Activated T-helper 1 cell treated with Interleukin-2 at 50 U/mL for 16 hours (primary cell): Measurements from ENCODE around the gene DHDH.

Experiments
- DNase-seq: peaks from one replicate; pipeline ENCODE4 v3.0.0-alpha.2; 2020; ENCODE audit warnings: low read depth

DHDH gene

GRCh38 chr19:48967346-48968178 is 34.1 kb downstream of the DHDH start:
- no peak for DNase-seq

- DNase-seq = no peak
Observed at GRCh38 chr19:48968179-48968661, 34.7 kb downstream of the DHDH start.

- no peak for DNase-seq
Observed at GRCh38 chr19:48968813-48969218, 35.3 kb downstream of the DHDH start.

DNA sequence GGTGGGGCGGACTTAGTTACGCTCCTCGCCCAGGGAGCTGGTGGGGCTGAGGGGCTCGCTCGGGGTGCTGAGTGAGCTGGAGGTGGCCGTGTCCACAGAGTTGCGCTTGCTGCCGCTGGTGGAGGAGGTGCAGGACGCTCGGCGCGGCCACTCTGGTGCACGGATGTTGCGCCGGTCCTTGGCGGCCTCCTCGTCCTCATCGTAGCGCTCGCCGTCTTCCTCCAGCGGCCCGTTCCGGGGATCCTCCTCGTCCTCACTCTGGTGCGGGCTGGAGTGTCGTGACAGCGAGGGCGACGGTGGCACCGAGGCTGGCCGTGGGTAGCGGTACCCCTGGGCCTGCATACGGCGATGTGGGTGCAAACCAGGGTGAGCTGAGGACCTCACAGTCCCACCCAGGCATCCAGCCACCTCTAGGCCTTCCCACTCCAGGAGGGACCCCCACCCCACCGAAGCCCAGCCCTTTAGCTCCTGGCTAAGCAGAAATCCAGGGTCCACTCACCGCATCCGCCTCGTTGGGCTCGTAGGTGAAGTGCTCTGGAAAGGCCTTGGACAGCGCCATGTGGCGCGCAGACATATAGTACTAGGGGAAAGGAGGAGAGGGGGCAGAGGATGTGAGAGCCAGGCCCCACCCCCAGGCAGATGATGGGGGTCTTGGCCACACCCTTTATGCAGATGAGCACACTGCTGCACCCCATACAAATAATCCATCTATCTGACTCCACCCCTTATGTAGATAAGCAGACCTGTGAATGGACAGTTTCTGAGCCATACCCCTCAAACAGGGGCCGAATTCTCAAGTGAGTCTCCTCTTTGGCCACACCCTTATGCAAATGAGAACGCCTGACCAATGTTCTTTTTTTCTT is 36.0 kb downstream of the DHDH start:
- DNase-seq = no peak

- no peak for DNase-seq
Observed at GRCh38 chr19:48970139-48970766, 36.8 kb downstream of the DHDH start.

DNA sequence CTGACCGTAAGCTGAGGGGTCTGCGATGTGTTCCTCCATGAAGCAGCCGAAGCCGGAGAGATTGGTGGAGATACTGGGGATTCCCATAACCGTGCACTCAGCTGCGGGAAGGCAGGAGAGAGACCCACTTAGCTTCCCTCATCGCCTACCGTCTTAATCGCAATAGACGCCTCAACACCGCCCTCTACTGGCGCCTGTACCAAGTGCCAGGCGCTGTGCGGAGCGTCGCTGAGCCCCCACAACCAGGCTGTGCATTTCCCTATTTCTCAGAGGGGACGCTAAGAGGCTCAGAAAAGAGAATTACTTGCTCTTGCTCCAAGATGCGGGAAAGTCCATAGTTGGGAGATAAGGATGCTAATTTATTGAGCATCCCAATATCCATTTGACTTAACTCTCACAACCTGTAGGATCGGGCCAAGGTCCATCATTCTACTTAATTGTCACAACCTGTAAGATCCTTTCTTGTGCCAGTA is 37.5 kb downstream of the DHDH start:
- peak; percentile 66 for DNase-seq

- no peak for DNase-seq
Observed at GRCh38 chr19:48975947-48976847, 42.7 kb downstream of the DHDH start.

DNA sequence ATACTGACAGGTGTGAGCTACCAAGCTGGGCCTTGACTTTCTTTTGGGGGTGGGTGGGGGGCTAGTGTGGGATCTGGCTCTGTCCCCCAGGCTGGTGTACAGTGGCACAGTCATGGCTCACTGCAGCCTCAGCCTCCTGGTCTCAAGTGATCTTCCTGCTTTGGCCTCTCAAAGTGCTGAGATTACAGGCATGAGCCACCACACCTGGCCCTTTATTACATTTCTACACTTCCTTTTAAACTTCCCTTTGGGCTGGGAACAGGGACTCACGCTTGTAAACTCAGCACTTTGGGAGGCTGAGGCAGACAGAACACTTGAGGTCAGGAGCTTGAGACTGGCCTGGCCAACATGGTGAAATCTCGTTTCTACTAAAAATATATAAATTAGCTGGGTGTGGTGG is 43.6 kb downstream of the DHDH start:
- DNase-seq = no peak

DNA sequence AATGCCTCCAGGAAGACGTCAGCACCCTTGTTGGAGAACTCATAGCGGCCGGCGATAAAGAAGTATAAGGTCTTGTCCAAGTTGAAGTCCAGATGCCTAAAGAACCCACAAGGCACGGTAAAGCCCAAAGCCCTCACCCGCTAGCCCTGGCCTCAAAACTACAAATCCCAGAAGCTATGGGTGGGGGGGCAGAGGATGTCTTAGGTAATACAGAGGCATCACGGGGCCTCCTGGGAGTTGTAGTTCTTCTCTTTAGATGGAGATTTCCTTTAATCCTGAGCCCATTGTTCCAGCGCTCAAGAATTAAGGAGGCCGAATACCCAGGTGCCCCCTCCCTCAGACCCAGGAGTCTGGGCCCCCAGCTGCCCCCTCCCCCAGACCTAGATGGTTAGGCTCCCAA is 48.8 kb downstream of the DHDH start:
- DNase-seq = no peak

DNA sequence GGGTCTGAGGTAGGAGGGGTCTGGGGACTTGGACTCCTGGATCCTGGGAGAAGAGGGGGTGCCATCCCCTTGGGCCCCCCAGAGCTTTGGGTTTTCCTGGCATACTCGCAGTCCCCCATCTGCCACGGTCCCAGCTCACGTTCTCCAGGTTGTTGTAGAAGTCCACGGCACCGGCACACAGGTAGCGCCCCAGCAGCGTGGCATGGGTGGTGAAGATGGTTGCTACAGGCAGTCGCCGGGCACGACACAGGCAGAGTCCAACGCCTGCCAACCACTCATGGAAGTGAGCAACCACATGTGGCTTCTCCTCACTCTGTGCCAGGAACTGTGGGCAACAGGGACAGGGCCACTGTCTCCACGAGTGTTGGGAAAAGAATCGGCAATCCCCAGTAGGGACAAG is 52.2 kb downstream of the DHDH start:
- no peak for DNase-seq

GRCh38 chr19:48986211-48986610 is 52.7 kb downstream of the DHDH start:
- DNase-seq = no peak

DNA sequence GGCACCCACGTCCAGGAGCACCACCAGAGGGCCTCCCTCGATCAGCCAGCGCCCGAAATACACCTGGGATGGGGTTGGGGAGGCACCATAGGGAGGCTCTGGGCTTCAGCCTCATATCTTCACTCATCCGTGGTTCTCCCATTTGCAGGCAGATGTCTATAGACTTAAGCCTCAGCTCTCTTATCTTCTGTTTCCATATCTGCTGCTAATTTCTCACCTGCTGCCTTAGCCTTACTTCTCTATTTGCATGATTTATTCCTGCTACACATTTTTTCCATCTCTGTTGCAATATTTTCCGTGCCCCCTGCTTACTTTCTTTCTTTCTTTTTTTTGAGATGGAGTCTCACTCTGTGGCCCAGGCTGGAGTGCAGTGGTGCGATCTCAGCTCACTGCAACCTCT is 53.8 kb downstream of the DHDH start:
- DNase-seq = no peak

DNA sequence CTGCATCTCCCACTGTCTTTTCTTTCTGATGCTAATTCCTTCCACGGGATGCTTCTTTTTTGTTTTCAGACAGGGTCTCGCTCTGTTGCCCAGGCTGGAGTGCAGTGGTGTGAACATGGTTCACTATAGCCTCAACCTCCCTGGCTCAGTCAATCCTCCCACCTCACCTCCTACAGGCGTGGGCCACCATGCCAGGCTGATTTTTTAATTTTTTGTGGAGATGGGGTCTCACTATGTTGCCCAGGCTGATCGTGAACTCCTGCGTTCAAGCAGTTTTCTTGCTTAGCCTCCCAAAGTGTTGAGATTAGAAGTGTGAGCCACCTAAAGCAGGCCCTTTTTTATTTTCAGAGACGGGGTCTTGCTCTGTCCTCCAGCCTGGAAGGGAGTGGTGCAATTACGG is 54.8 kb downstream of the DHDH start:
- DNase-seq = no peak

DNA sequence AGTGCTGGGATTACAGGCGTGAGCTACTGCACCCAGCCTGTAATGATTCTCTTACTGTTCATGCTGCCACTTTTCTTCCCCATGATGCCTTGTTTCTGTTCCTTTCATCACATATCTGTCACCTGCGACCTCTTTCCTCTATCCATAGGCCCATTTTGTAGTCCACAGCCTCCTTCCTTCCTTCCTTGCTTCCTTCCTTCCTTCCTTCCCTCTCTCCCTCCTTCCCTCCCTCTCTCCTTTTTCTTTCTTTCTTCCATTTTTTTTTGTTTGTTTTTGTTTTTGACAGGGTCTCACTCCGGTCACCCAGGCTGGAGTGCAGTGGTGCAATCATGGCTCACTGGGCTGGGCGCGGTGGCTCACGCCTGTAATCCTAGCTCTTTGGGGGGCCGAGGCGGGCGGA is 55.4 kb downstream of the DHDH start:
- no peak for DNase-seq

- DNase-seq = no peak
Observed at GRCh38 chr19:48989701-48990291, 56.3 kb downstream of the DHDH start.

DNA sequence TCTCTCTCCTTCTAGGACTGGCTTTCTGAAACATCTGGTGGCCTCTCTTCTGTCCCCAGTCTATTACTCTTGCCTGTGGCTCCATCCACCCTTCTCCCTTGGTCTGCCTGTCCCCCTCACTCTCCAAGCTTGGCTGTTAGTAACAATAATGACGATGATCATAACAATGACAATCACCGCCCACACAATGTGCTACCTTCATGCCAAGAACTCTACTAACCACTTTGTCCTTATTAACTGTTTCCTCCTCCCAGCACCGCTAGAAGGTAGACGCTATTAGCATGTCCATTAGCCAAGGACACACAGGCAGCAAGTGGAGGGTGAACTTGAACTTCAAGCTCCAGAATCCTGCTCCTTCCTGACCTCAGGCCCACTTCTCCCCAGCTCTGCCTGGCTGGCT is 56.9 kb downstream of the DHDH start:
- no peak for DNase-seq

- DNase-seq = no peak
Observed at GRCh38 chr19:48991011-48991609, 57.6 kb downstream of the DHDH start.

GRCh38 chr19:48991873-48992580 is 58.5 kb downstream of the DHDH start:
- no peak for DNase-seq

- no peak for DNase-seq
Observed at GRCh38 chr19:48992581-48993174, 59.2 kb downstream of the DHDH start.
